Caco-2 (cell line): ENCODE measurements around the gene BANP. TPM values are rescaled to one million over a fixed set of nuclear protein-coding genes. Genes with fewer than 3 reads are reported as not detected.

Experiments used
- BruUV-seq: library from RNA; stranded (reverse); fragments of 400-500 nt; replicated peaks from 2 replicates; lab custom pipeline; 2021; lab: Mats Ljungman, UMichigan
- CTCF ChIA-PET: fragments of 300-600 bp; sonication (Branson Sonifier 250); formaldehyde crosslinking; loops from one replicate; lab custom pipeline; 2022; ENCODE audit warnings: antibody characterized with exemption; lab: Charles Lee
- POLR2A ChIA-PET: fragments of 300-600 bp; sonication (Branson Sonifier 250); formaldehyde crosslinking; loops from one replicate; lab custom pipeline; 2022; ENCODE audit warnings: antibody characterized with exemption; lab: Charles Lee
- DNase-seq, 2 experiments: peaks; one replicate each; pipeline versions ENCODE4 v3.0.0 to v3.0.0-alpha.2; 2020 to 2022
- H3K27me3 ChIP-seq: replicated peaks from 2 replicates; pipeline ENCODE4 v1.6.0; 2011; ENCODE audit warnings: low read length; ENCODE audit not compliant: control insufficient read depth, insufficient read depth
- H3K36me3 ChIP-seq: 2 replicates; pipeline ENCODE4 v1.5.1; 2011; ENCODE audit warnings: low read length; ENCODE audit not compliant: control insufficient read depth, insufficient read depth
- H3K4me1 ChIP-seq: fragments of 250-450 bp; sonication (Bioruptor Pico); 2 replicates; pipeline ENCODE4 v1.5.1; 2020; ENCODE audit warnings: mild to moderate bottlenecking
- H3K4me3 ChIP-seq: 2 replicates; pipeline ENCODE4 v1.5.1; 2011; ENCODE audit warnings: low read depth, mild to moderate bottlenecking, control low read depth, low read length
- H3K9me3 ChIP-seq: fragments of 250-450 bp; sonication (Bioruptor Pico); 2 replicates; pipeline ENCODE4 v1.5.1; 2020; ENCODE audit warnings: mild to moderate bottlenecking, moderate library complexity
- H3K27ac Mint-ChIP-seq: one replicate; pipeline ENCODE4 v1.8.0; 2022; ENCODE audit warnings: mixed read lengths; ENCODE audit not compliant: unreplicated experiment
- H3K27me3 Mint-ChIP-seq: one replicate; pipeline ENCODE4 v1.8.0; 2022; ENCODE audit warnings: mixed read lengths; ENCODE audit not compliant: insufficient read depth, unreplicated experiment
- H3K36me3 Mint-ChIP-seq: one replicate; pipeline ENCODE4 v1.8.0; 2022; ENCODE audit warnings: mild to moderate bottlenecking, mixed read lengths; ENCODE audit not compliant: insufficient read depth, unreplicated experiment
- H3K4me1 Mint-ChIP-seq: one replicate; pipeline ENCODE4 v1.8.0; 2022; ENCODE audit warnings: low read depth, mixed read lengths; ENCODE audit not compliant: unreplicated experiment
- H3K4me3 Mint-ChIP-seq: one replicate; pipeline ENCODE4 v1.8.0; 2022; ENCODE audit warnings: mild to moderate bottlenecking, moderate library complexity, mixed read lengths; ENCODE audit not compliant: unreplicated experiment
- H3K9me3 Mint-ChIP-seq: one replicate; pipeline ENCODE4 v1.8.0; 2022; ENCODE audit warnings: mixed read lengths; ENCODE audit not compliant: unreplicated experiment
- intact Hi-C: fragments of 100-400 bp; cut with micrococcal nuclease; formaldehyde crosslinking; loops from one replicate; pipeline ENCODE4 v1.10.0; 2022; ENCODE audit not compliant: unreplicated experiment
- total RNA-seq: library from RNA; stranded (reverse); gene quantifications from 2 replicates; pipeline ENCODE4 v1.2.3, GENCODE V29; 2022
- TF ChIP-seq, protein P1 (sequence below), 2 experiments: fragments of 200-600 bp in 1 of 2; IDR thresholded peaks; 1 replicate in 1 of 2; 2 replicates in 1 of 2; pipeline versions ENCODE4 v1.5.1 to v1.8.0; 2011 to 2022; ENCODE audit warnings: antibody characterized with exemption in 1 of 2, control low read depth in 1 of 2, inconsistent platforms in 1 of 2, low read depth in 1 of 2, low read length in 1 of 2, mild to moderate bottlenecking in 1 of 2, moderate library complexity in 1 of 2; ENCODE audit not compliant: insufficient read depth in 1 of 2, severe bottlenecking in 1 of 2, unreplicated experiment in 1 of 2

BANP gene
- total RNA-seq, 1 experiment from 2014 or later = 44.4 TPM

DNA sequence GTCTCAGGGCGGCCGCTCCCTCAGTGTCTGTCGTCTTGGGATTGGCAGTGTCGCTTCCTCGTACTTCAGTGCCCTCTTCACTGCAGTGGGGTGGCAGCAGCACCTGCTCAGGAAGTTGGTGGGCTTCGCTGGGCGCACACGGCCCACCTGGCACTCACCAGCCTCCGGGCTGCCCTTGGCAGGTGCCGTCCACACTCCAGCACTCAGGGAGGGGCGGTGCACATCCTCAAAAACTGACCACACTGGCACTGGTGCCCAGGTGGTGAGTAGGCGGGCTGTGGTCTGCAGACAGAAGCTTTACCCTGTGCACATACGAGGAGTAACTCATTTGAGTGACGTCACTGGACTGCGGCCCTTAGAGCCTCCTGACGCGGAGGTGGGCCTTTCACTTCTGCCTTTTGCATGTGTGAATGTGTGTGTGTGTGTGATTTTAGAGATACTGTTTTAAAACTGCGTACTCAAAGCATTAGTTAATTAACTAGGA lies 94.6 kb downstream of the BANP start:
- Histone ChIP-seq H3K36me3 (no peaks in the 10 kb centered on the region), H3K4me3 (no peak overlapping the region), H3K4me1 (no peaks in the 10 kb centered on the region), H3K27me3 (no peaks in the 10 kb centered on the region), H3K9me3 (no peaks in the 10 kb centered on the region)
- POLR2A ChIA-PET = no interaction called here
- no peak for DNase-seq
- TF ChIP-seq, protein P1, sequence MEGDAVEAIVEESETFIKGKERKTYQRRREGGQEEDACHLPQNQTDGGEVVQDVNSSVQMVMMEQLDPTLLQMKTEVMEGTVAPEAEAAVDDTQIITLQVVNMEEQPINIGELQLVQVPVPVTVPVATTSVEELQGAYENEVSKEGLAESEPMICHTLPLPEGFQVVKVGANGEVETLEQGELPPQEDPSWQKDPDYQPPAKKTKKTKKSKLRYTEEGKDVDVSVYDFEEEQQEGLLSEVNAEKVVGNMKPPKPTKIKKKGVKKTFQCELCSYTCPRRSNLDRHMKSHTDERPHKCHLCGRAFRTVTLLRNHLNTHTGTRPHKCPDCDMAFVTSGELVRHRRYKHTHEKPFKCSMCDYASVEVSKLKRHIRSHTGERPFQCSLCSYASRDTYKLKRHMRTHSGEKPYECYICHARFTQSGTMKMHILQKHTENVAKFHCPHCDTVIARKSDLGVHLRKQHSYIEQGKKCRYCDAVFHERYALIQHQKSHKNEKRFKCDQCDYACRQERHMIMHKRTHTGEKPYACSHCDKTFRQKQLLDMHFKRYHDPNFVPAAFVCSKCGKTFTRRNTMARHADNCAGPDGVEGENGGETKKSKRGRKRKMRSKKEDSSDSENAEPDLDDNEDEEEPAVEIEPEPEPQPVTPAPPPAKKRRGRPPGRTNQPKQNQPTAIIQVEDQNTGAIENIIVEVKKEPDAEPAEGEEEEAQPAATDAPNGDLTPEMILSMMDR (IDR thresholded peaks at IDR 0.05; ENCODE audit: insufficient read depth in 1 of 2, low read depth in 1 of 2, low read length in 1 of 2, severe bottlenecking in 1 of 2, unreplicated experiment in 1 of 2) = no peak
- Mint-ChIP-seq H3K27ac (no peak overlapping the region), H3K4me3 (no peak overlapping the region), H3K9me3 (no peaks in the 10 kb centered on the region), H3K27me3 (no peaks in the 10 kb centered on the region), H3K4me1 (no peaks in the 10 kb centered on the region), H3K36me3 (peaks cover 14% of the 10 kb centered on the region)
- CTCF ChIA-PET = no interaction called here
- intact Hi-C loops = no loop called here
- no TSS peak for BruUV-seq

DNA sequence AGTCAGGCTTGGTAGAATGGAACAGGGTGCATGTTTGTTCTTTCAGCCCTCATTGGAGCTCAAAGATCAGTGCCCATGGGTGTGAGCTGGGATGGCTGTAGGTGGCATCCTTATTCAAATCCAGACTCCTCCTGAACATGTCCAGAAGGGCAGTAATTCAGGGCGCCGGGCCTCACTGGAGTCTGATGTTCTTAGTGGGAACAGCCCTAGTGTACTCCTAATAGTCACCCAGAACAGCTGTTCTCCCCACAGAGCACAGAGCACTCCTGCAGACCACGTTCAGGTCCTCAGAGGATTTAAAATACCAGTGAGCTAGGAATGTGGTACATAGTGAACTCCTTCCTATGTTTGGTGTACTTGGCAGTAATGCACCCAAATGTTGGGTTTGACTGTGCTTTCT lies 96.2 kb downstream of the BANP start:
- ChIA-PET POLR2A (no interaction called here), CTCF (interaction anchor here (0.6 kb wide), 1 partner anchor 1284 kb away, joined by 4 read pairs; no protein-coding TSS in a partner anchor)
- intact Hi-C loops = no loop called here
- BruUV-seq = no TSS peak
- TF ChIP-seq, protein P1 (IDR thresholded peaks at IDR 0.05; ENCODE audit: insufficient read depth in 1 of 2, low read depth in 1 of 2, low read length in 1 of 2, severe bottlenecking in 1 of 2, unreplicated experiment in 1 of 2) = no peak
- Histone ChIP-seq H3K4me3 (no peak overlapping the region), H3K27me3 (no peaks in the 10 kb centered on the region), H3K4me1 (no peaks in the 10 kb centered on the region), H3K36me3 (peaks cover 2% of the 10 kb centered on the region; the same call in 1 of the 2 replicates), H3K9me3 (no peaks in the 10 kb centered on the region)
- Mint-ChIP-seq H3K27me3 (no peaks in the 10 kb centered on the region), H3K36me3 (peaks cover 14% of the 10 kb centered on the region), H3K4me1 (no peaks in the 10 kb centered on the region), H3K9me3 (no peaks in the 10 kb centered on the region), H3K4me3 (no peak overlapping the region), H3K27ac (no peak overlapping the region)
- DNase-seq = no peak

DNA sequence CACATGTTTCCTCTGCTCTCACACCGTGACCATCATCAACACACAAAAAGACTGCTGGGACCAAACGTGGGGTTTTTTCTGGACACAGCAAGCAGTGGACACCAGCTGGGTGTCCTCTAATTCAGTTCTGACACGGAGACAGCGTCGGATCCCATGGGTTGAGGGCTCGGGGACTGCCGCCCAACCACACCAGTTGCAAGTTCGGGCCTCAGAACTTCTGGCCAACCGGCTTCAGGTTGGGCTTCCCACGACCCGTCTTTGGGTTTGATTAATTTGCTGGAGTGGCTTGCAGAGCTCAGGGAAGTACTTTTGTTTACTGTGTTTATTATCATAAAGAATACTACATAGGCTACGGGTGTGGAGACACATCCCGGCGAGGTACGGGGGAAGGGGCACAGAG lies 97.8 kb downstream of the BANP start:
- TF ChIP-seq, protein P1 (IDR thresholded peaks at IDR 0.05; ENCODE audit: insufficient read depth in 1 of 2, low read depth in 1 of 2, low read length in 1 of 2, severe bottlenecking in 1 of 2, unreplicated experiment in 1 of 2) = no peak
- Mint-ChIP-seq H3K27ac (no peak overlapping the region), H3K4me1 (no peaks in the 10 kb centered on the region), H3K4me3 (no peak overlapping the region), H3K27me3 (no peaks in the 10 kb centered on the region), H3K36me3 (peaks cover 14% of the 10 kb centered on the region), H3K9me3 (no peaks in the 10 kb centered on the region)
- no peaks in the 10 kb centered on the region for H3K4me1 ChIP-seq
- no peaks in the 10 kb centered on the region for H3K27me3 ChIP-seq
- intact Hi-C loops = no loop called here
- peaks cover 2% of the 10 kb centered on the region; the same call in 1 of the 2 replicates for H3K36me3 ChIP-seq
- BruUV-seq = no TSS peak
- no peaks in the 10 kb centered on the region for H3K9me3 ChIP-seq
- no peak for DNase-seq
- ChIA-PET POLR2A (no interaction called here), CTCF (no interaction called here)
- no peak overlapping the region for H3K4me3 ChIP-seq
